ENCODE data around the gene ZDHHC20. TPM values are rescaled to one million over a fixed set of nuclear protein-coding genes. Genes with fewer than 3 reads are reported as not detected.

Gene ZDHHC20
- polyA plus RNA-seq, 3 donors = 28.1 to 67.8 (median 66.8) TPM

GRCh38 chr13:21364357-21364756, 94.7 kb downstream of the ZDHHC20 start:
- H3K4me2 ChIP-seq (replicated peaks; ENCODE audit: extremely low read depth, low read length, poor library complexity, severe bottlenecking) = no peak overlapping the region
- no peak overlapping the region for H3K4me3 ChIP-seq (replicated peaks in 1 of 3; ENCODE audit: low read depth in 2 of 3, low read length in 3 of 3)
- H3K9me3 ChIP-seq (replicated peaks in 1 of 2; ENCODE audit: control insufficient read depth in 1 of 2, insufficient read depth in 1 of 2, low read length in 2 of 2) = peaks cover 0 to 4% of the 10 kb centered on the region in 2 donors
- DNase-seq = no peak
- H3K4me1 ChIP-seq (ENCODE audit: control insufficient read depth in 1 of 2, insufficient read depth in 2 of 2, low read length in 2 of 2) = no peaks in the 10 kb centered on the region
- H3K4me3 Mint-ChIP-seq = no peak overlapping the region
- peak overlapping the region in 1 of 7 donors; percentile 17 for H3K27ac Mint-ChIP-seq
- no peaks in the 10 kb centered on the region for H3K27me3 ChIP-seq (ENCODE audit: control insufficient read depth in 2 of 2, insufficient read depth in 2 of 2, low read length in 2 of 2)
- no peaks in the 10 kb centered on the region for H3K36me3 Mint-ChIP-seq
- no peak overlapping the region for H3K27ac ChIP-seq (ENCODE audit: low read depth in 1 of 2, low read length in 2 of 2)
- H3K36me3 ChIP-seq (replicated peaks in 1 of 2; ENCODE audit: control insufficient read depth in 1 of 2, insufficient read depth in 2 of 2, low read length in 2 of 2) = no peaks in the 10 kb centered on the region
- 97% methylated on average over 4 of the region's 7 CpGs for WGBS (ENCODE audit: insufficient coverage)
- no peak for TF ChIP-seq CTCF (IDR thresholded peaks at IDR 0.05)
- H3K9ac ChIP-seq (ENCODE audit: insufficient read depth, low read length, poor library complexity, severe bottlenecking) = no peak overlapping the region
- H3K4me1 Mint-ChIP-seq = peaks cover 5% of the 10 kb centered on the region
- peaks cover 2 to 18% (median 5%) of the 10 kb centered on the region in 7 donors for H3K9me3 Mint-ChIP-seq
- intact Hi-C loops (cut with micrococcal nuclease) = no loop called here
- no peaks in the 10 kb centered on the region for H3K79me2 ChIP-seq (ENCODE audit: insufficient read depth, low read length)
- no peaks in the 10 kb centered on the region for H3K27me3 Mint-ChIP-seq (ENCODE audit: low read depth in 3 of 3)
- no peaks in the 10 kb centered on the region for H4K20me1 ChIP-seq (ENCODE audit: insufficient read depth, low read length)
- no peak overlapping the region for H2AFZ ChIP-seq (ENCODE audit: insufficient read depth, low read depth, low read length, poor library complexity, severe bottlenecking)

GRCh38 chr13:21362741-21363140, 96.4 kb downstream of the ZDHHC20 start:
- TF ChIP-seq CTCF (IDR thresholded peaks at IDR 0.05) = no peak
- Histone ChIP-seq H3K4me2 (replicated peaks; ENCODE audit: extremely low read depth, low read length, poor library complexity, severe bottlenecking) (no peak overlapping the region), H3K4me3 (replicated peaks in 1 of 3; ENCODE audit: low read depth in 2 of 3, low read length in 3 of 3) (no peak overlapping the region), H2AFZ (ENCODE audit: insufficient read depth, low read depth, low read length, poor library complexity, severe bottlenecking) (no peak overlapping the region), H3K27ac (ENCODE audit: low read depth in 1 of 2, low read length in 2 of 2) (no peak overlapping the region), H3K36me3 (replicated peaks in 1 of 2; ENCODE audit: control insufficient read depth in 1 of 2, insufficient read depth in 2 of 2, low read length in 2 of 2) (no peaks in the 10 kb centered on the region), H3K9me3 (replicated peaks in 1 of 2; ENCODE audit: control insufficient read depth in 1 of 2, insufficient read depth in 1 of 2, low read length in 2 of 2) (peaks cover 0 to 4% of the 10 kb centered on the region in 2 donors), H3K79me2 (ENCODE audit: insufficient read depth, low read length) (no peaks in the 10 kb centered on the region), H3K4me1 (ENCODE audit: control insufficient read depth in 1 of 2, insufficient read depth in 2 of 2, low read length in 2 of 2) (no peaks in the 10 kb centered on the region), H4K20me1 (ENCODE audit: insufficient read depth, low read length) (no peaks in the 10 kb centered on the region), H3K27me3 (ENCODE audit: control insufficient read depth in 2 of 2, insufficient read depth in 2 of 2, low read length in 2 of 2) (no peaks in the 10 kb centered on the region), H3K9ac (ENCODE audit: insufficient read depth, low read length, poor library complexity, severe bottlenecking) (no peak overlapping the region)
- no peaks in the 10 kb centered on the region for H3K36me3 Mint-ChIP-seq
- H3K27me3 Mint-ChIP-seq (ENCODE audit: low read depth in 3 of 3) = no peaks in the 10 kb centered on the region
- WGBS (ENCODE audit: insufficient coverage) = 100% methylated on average over 1 of the region's 4 CpGs
- intact Hi-C loops (cut with micrococcal nuclease) = no loop called here
- peaks cover 2% of the 10 kb centered on the region for H3K4me1 Mint-ChIP-seq
- no peak overlapping the region for H3K4me3 Mint-ChIP-seq
- H3K9me3 Mint-ChIP-seq = peaks cover 2 to 18% (median 6%) of the 10 kb centered on the region in 7 donors
- H3K27ac Mint-ChIP-seq = no peak overlapping the region
- DNase-seq = no peak

Measured in CD14-positive monocyte (primary cell).